Ectodermal cell (in vitro differentiated cells): Measurements from ENCODE around the gene ZNF445.

Source experiments
- H3K27ac ChIP-seq: 2 replicates; pipeline ENCODE4 v1.7.0; 2013; ENCODE audit warnings: mild to moderate bottlenecking, low read depth, low read length; ENCODE audit not compliant: insufficient read depth, poor library complexity, severe bottlenecking
- H3K27me3 ChIP-seq: 2 replicates; pipeline ENCODE4 v1.7.0; 2013; ENCODE audit warnings: mild to moderate bottlenecking, low read length; ENCODE audit not compliant: insufficient read depth, control insufficient read depth, poor library complexity, severe bottlenecking
- H3K36me3 ChIP-seq: one replicate; pipeline ENCODE4 v1.7.0; 2013; ENCODE audit warnings: low read length; ENCODE audit not compliant: control insufficient read depth, insufficient read depth
- H3K4me1 ChIP-seq: one replicate; pipeline ENCODE4 v1.7.0; 2013; ENCODE audit warnings: low read length; ENCODE audit not compliant: control insufficient read depth, insufficient read depth
- H3K4me3 ChIP-seq: 2 replicates; pipeline ENCODE4 v1.7.0; 2013; ENCODE audit warnings: low read depth, low read length, control low read depth; ENCODE audit not compliant: insufficient read depth
- H3K9me3 ChIP-seq: 2 replicates; pipeline ENCODE4 v1.7.0; 2013; ENCODE audit warnings: mild to moderate bottlenecking, low read length, moderate library complexity; ENCODE audit not compliant: control insufficient read depth
- WGBS, 2 experiments: methylation state at CpG; one replicate each; pipeline ENCODE4 v1.1.7; 2013; ENCODE audit warnings: missing lambda C conversion rate in 2 of 2; 5-methylcytosine and 5-hydroxymethylcytosine counted together

The ZNF445 gene

GRCh38 chr3:44442596-44443309, 34.7 kb downstream of the ZNF445 start:
- no peaks in the 10 kb centered on the region for H3K27me3 ChIP-seq
- peaks cover 35% of the 10 kb centered on the region for H3K36me3 ChIP-seq
- no peak overlapping the region for H3K4me3 ChIP-seq
- H3K4me1 ChIP-seq, result no peaks in the 10 kb centered on the region
- no peak overlapping the region for H3K27ac ChIP-seq
- H3K9me3 ChIP-seq, result no peaks in the 10 kb centered on the region
- 86 to 100% methylated on average over 2 of the region's 2 CpGs for WGBS, 2 experiments

GRCh38 chr3:44439499-44440295, 37.8 kb downstream of the ZNF445 start:
- Histone ChIP-seq H3K27ac (no peak overlapping the region), H3K4me3 (no peak overlapping the region), H3K27me3 (no peaks in the 10 kb centered on the region), H3K4me1 (no peaks in the 10 kb centered on the region), H3K9me3 (no peaks in the 10 kb centered on the region), H3K36me3 (peaks cover 8% of the 10 kb centered on the region)
- WGBS, 2 experiments, result 84 to 87% methylated on average over 7 of the region's 7 CpGs

GRCh38 chr3:44437800-44438199, 39.7 kb downstream of the ZNF445 start:
- Histone ChIP-seq H3K36me3 (no peaks in the 10 kb centered on the region), H3K4me3 (no peak overlapping the region), H3K9me3 (no peaks in the 10 kb centered on the region), H3K27me3 (no peaks in the 10 kb centered on the region), H3K4me1 (no peaks in the 10 kb centered on the region), H3K27ac (no peak overlapping the region)
- 92 to 93% methylated on average over 7 of the region's 7 CpGs for WGBS, 2 experiments

GRCh38 chr3:44436181-44436580, 41.3 kb downstream of the ZNF445 start:
- 88 to 90% methylated on average over 1 of the region's 1 CpG for WGBS, 2 experiments
- Histone ChIP-seq H3K36me3 (no peaks in the 10 kb centered on the region), H3K27ac (no peak overlapping the region), H3K9me3 (no peaks in the 10 kb centered on the region), H3K4me1 (no peaks in the 10 kb centered on the region), H3K27me3 (no peaks in the 10 kb centered on the region), H3K4me3 (no peak overlapping the region)

GRCh38 chr3:44434834-44435510, 42.5 kb downstream of the ZNF445 start:
- H3K4me3 ChIP-seq, result no peak overlapping the region
- H3K4me1 ChIP-seq, result no peaks in the 10 kb centered on the region
- no peak overlapping the region for H3K27ac ChIP-seq
- no peaks in the 10 kb centered on the region for H3K9me3 ChIP-seq
- WGBS, 2 experiments, result 89 to 94% methylated on average over 5 of the region's 5 CpGs
- H3K27me3 ChIP-seq, result no peaks in the 10 kb centered on the region
- H3K36me3 ChIP-seq, result no peaks in the 10 kb centered on the region

- Histone ChIP-seq H3K27me3 (no peaks in the 10 kb centered on the region), H3K27ac (no peak overlapping the region), H3K4me3 (no peak overlapping the region), H3K36me3 (no peaks in the 10 kb centered on the region), H3K4me1 (no peaks in the 10 kb centered on the region), H3K9me3 (no peaks in the 10 kb centered on the region)
- WGBS, 2 experiments, result 91 to 95% methylated on average over 4 of the region's 4 CpGs
These were observed 47.0 kb downstream of the ZNF445 start for GRCh38 chr3:44430466-44430865.

- Histone ChIP-seq H3K4me3 (no peak overlapping the region), H3K4me1 (no peaks in the 10 kb centered on the region), H3K27me3 (no peaks in the 10 kb centered on the region), H3K36me3 (no peaks in the 10 kb centered on the region), H3K9me3 (no peaks in the 10 kb centered on the region), H3K27ac (no peak overlapping the region)
- WGBS, 2 experiments, result 93 to 97% methylated on average over 6 of the region's 6 CpGs
These were observed 48.0 kb downstream of the ZNF445 start for GRCh38 chr3:44429459-44429858.

- H3K36me3 ChIP-seq, result no peaks in the 10 kb centered on the region
These were observed 48.6 kb downstream of the ZNF445 start for GRCh38 chr3:44428910-44429309.

GRCh38 chr3:44427683-44428082, 49.8 kb downstream of the ZNF445 start:
- Histone ChIP-seq H3K9me3 (no peaks in the 10 kb centered on the region), H3K27me3 (no peaks in the 10 kb centered on the region), H3K27ac (no peak overlapping the region), H3K36me3 (no peaks in the 10 kb centered on the region), H3K4me3 (no peak overlapping the region), H3K4me1 (no peaks in the 10 kb centered on the region)
- WGBS, 2 experiments, result 92% methylated on average over 3 of the region's 3 CpGs

More at GRCh38 chr3:44428910-44429309, 48.6 kb downstream of the ZNF445 start:
- Histone ChIP-seq H3K27me3 (no peaks in the 10 kb centered on the region), H3K4me3 (no peak overlapping the region), H3K4me1 (no peaks in the 10 kb centered on the region), H3K27ac (no peak overlapping the region), H3K9me3 (no peaks in the 10 kb centered on the region)
- 82 to 87% methylated on average over 7 of the region's 7 CpGs for WGBS, 2 experiments

- Histone ChIP-seq H3K4me3 (no peak overlapping the region), H3K9me3 (no peaks in the 10 kb centered on the region), H3K27ac (no peak overlapping the region), H3K36me3 (no peaks in the 10 kb centered on the region), H3K27me3 (no peaks in the 10 kb centered on the region), H3K4me1 (no peaks in the 10 kb centered on the region)
- WGBS, 2 experiments, result 83 to 85% methylated on average over 3 of the region's 3 CpGs
These were observed 52.7 kb downstream of the ZNF445 start for GRCh38 chr3:44424758-44425157.
